OCI-LY7 (cell line): ENCODE measurements around the gene NOL3. TPM values are rescaled to one million over a fixed set of nuclear protein-coding genes. Genes with fewer than 3 reads are reported as not detected.

Source experiments
- BruUV-seq: library from RNA; stranded (reverse); fragments of 400-500 nt; replicated peaks from 2 replicates; lab custom pipeline; 2021; lab: Mats Ljungman, UMichigan
- CTCF ChIA-PET: fragments of 300-600 bp; sonication (Branson Sonifier 250); formaldehyde crosslinking; loops from one replicate; lab custom pipeline; 2022; ENCODE audit warnings: antibody characterized with exemption; ENCODE audit not compliant: unreplicated experiment; lab: Charles Lee
- POLR2A ChIA-PET: fragments of 300-600 bp; sonication (Branson Sonifier 250); formaldehyde crosslinking; loops from one replicate; lab custom pipeline; 2022; ENCODE audit warnings: antibody characterized with exemption; lab: Charles Lee
- DNase-seq: peaks from one replicate; pipeline ENCODE4 v3.0.0-alpha.2; 2015; ENCODE audit warnings: low spot score
- H2AFZ ChIP-seq: fragments of 200-600 bp; sonication (generic), shearing (Covaris generic); 2 replicates; pipeline ENCODE4 v1.6.1; 2014; ENCODE audit warnings: mild to moderate bottlenecking, antibody characterized with exemption, low read length, moderate library complexity
- H3K27ac ChIP-seq: fragments of 200-600 bp; sonication (generic); 2 replicates; pipeline ENCODE4 v1.5.1; 2014; ENCODE audit warnings: mixed run types, low read depth, mild to moderate bottlenecking, moderate library complexity, low read length, inconsistent platforms; ENCODE audit not compliant: poor library complexity, severe bottlenecking
- H3K36me3 ChIP-seq: fragments of 200-600 bp; sonication (generic); 2 replicates; pipeline ENCODE4 v1.6.1; 2014; ENCODE audit warnings: mild to moderate bottlenecking, antibody characterized with exemption, low read length, moderate library complexity, mixed read lengths; ENCODE audit not compliant: insufficient read depth
- H3K4me1 ChIP-seq: fragments of 200-600 bp; sonication (generic); 2 replicates; pipeline ENCODE4 v1.5.1; 2014; ENCODE audit warnings: mild to moderate bottlenecking, low read length; ENCODE audit not compliant: insufficient read depth, poor library complexity, severe bottlenecking
- H3K4me2 ChIP-seq: fragments of 200-600 bp; sonication (generic); 2 replicates; pipeline ENCODE4 v1.6.1; 2014; ENCODE audit warnings: mild to moderate bottlenecking, low read length
- H3K4me3 ChIP-seq: fragments of 200-600 bp; sonication (generic); 2 replicates; pipeline ENCODE4 v1.5.1; 2014; ENCODE audit warnings: mild to moderate bottlenecking, low read depth, low read length; ENCODE audit not compliant: poor library complexity, severe bottlenecking
- H3K79me2 ChIP-seq: fragments of 200-600 bp; sonication (generic); 2 replicates; pipeline ENCODE4 v1.6.1; 2016; ENCODE audit warnings: low read depth, mild to moderate bottlenecking, low read length, moderate library complexity, mixed read lengths; ENCODE audit not compliant: insufficient read depth
- H3K9me2 ChIP-seq: fragments of 200-600 bp; sonication (generic); 2 replicates; pipeline ENCODE4 v1.6.1; 2016; ENCODE audit warnings: mild to moderate bottlenecking, low read length, mixed read lengths; ENCODE audit not compliant: insufficient read depth
- H3K9me3 ChIP-seq: fragments of 200-600 bp; sonication (generic); 2 replicates; pipeline ENCODE4 v1.6.1; 2014; ENCODE audit warnings: mild to moderate bottlenecking, mixed run types, low read length, mixed read lengths
- H4K20me1 ChIP-seq: fragments of 200-600 bp; sonication (generic); 2 replicates; pipeline ENCODE4 v1.6.1; 2014; ENCODE audit warnings: mild to moderate bottlenecking, antibody characterized with exemption, low read length, moderate library complexity, mixed read lengths; ENCODE audit not compliant: insufficient read depth
- CTCF ChIP-seq: fragments of 200-600 bp; sonication (generic); conservative IDR thresholded peaks from 2 replicates; pipeline ENCODE4 v1.5.1; 2014; ENCODE audit warnings: mild to moderate bottlenecking, antibody characterized with exemption, low read length, moderate library complexity, mixed read lengths
- EZH2phosphoT487 ChIP-seq: fragments of 200-600 bp; sonication (generic); IDR thresholded peaks from 2 replicates; pipeline ENCODE4 v1.6.1; 2018; ENCODE audit warnings: low read depth, borderline replicate concordance, mild to moderate bottlenecking, mixed run types, antibody characterized with exemption, low read length, moderate library complexity, mixed read lengths
- intact Hi-C: fragments of 100-400 bp; cut with micrococcal nuclease; formaldehyde crosslinking; loops from one replicate; pipeline ENCODE4 v1.10.0; 2022; ENCODE audit not compliant: unreplicated experiment
- total RNA-seq, 2 experiments: library from RNA; depleted of rRNA in 1 of 2; stranded (reverse); fragments of >200 nt in 1 of 2; shearing (Covaris generic) in 1 of 2; gene quantifications; 2 replicates each; pipeline ENCODE4 v1.2.3, GENCODE V29; 2014 to 2022

Gene NOL3
- total RNA-seq, 2 experiments from 2014 or later: 2.2 to 4.4 TPM

GRCh38 chr16:67212766-67213165 lies 42.4 kb downstream of the NOL3 start:
- POLR2A ChIA-PET: interaction anchor here (1.6 kb wide), 1 partner anchor 32 kb away, joined by 6 read pairs; no protein-coding TSS in a partner anchor

GRCh38 chr16:67213197-67214019 lies 43.1 kb downstream of the NOL3 start:
- Histone ChIP-seq H3K9me3 (no peaks in the 10 kb centered on the region), H3K36me3 (no peaks in the 10 kb centered on the region), H4K20me1 (no peaks in the 10 kb centered on the region), H3K4me3 (no peak overlapping the region), H3K79me2 (no peaks in the 10 kb centered on the region), H2AFZ (no peak overlapping the region), H3K4me1 (no peaks in the 10 kb centered on the region), H3K4me2 (no peak overlapping the region), H3K27ac (no peak overlapping the region), H3K9me2 (no peaks in the 10 kb centered on the region)
- CTCF ChIA-PET: no interaction called here
- no peak for TF ChIP-seq CTCF
- TF ChIP-seq EZH2phosphoT487: no peak
- DNase-seq: no peak
- intact Hi-C loops: no loop called here
- POLR2A ChIA-PET: no interaction called here
- BruUV-seq: no TSS peak

More at GRCh38 chr16:67212766-67213165, 42.4 kb downstream of the NOL3 start:
- CTCF ChIA-PET: no interaction called here
- H2AFZ ChIP-seq: no peak overlapping the region
- no peaks in the 10 kb centered on the region for H3K9me2 ChIP-seq
- no peak overlapping the region for H3K27ac ChIP-seq
- no peaks in the 10 kb centered on the region for H3K9me3 ChIP-seq
- H4K20me1 ChIP-seq: no peaks in the 10 kb centered on the region
- no peak for TF ChIP-seq CTCF
- no peak for TF ChIP-seq EZH2phosphoT487
- H3K4me2 ChIP-seq: no peak overlapping the region
- intact Hi-C loops: no loop called here
- no peaks in the 10 kb centered on the region for H3K79me2 ChIP-seq
- H3K4me1 ChIP-seq: no peaks in the 10 kb centered on the region
- DNase-seq: no peak
- BruUV-seq: no TSS peak
- no peak overlapping the region for H3K4me3 ChIP-seq
- H3K36me3 ChIP-seq: no peaks in the 10 kb centered on the region

- no peak overlapping the region for H3K4me2 ChIP-seq
- H3K9me2 ChIP-seq: no peaks in the 10 kb centered on the region
- BruUV-seq: no TSS peak
- TF ChIP-seq CTCF (no peak), EZH2phosphoT487 (no peak)
- no peaks in the 10 kb centered on the region for H3K4me1 ChIP-seq
- ChIA-PET POLR2A (no interaction called here), CTCF (no interaction called here)
- no peak overlapping the region for H3K4me3 ChIP-seq
- no peak for DNase-seq
- H3K79me2 ChIP-seq: no peaks in the 10 kb centered on the region
- H4K20me1 ChIP-seq: no peaks in the 10 kb centered on the region
- no peaks in the 10 kb centered on the region for H3K36me3 ChIP-seq
- no peak overlapping the region for H3K27ac ChIP-seq
- no peaks in the 10 kb centered on the region for H3K9me3 ChIP-seq
- no peak overlapping the region for H2AFZ ChIP-seq
- intact Hi-C loops: no loop called here
Observed at GRCh38 chr16:67215706-67216105, 45.4 kb downstream of the NOL3 start.
